ENCODE results near the gene ACBD6.
"Not testable (repeated sequence)": the region's sequence is repeated elsewhere in the genome, so short reads cannot be mapped to it uniquely, and the experiment has no call there.

ACBD6 gene

DNA sequence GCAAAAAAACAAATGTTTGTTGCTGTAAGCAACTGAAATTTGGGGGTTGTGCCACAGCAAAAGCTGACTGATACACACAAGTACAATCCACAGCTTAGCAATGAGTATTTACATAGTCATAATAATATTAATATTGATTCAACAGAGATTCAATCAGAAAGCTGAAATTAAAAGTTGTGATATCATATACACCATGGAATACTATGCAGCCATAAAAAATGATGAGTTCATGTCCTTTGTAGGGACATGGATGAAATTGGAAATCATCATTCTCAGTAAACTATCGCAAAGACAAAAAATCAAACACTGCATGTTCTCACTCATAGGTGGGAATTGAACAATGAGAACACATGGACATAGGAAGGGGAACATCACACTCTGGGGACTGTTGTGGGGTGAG, 94.2 kb downstream of the ACBD6 start:
- not testable (repeated sequence) for DNase-seq

DNA sequence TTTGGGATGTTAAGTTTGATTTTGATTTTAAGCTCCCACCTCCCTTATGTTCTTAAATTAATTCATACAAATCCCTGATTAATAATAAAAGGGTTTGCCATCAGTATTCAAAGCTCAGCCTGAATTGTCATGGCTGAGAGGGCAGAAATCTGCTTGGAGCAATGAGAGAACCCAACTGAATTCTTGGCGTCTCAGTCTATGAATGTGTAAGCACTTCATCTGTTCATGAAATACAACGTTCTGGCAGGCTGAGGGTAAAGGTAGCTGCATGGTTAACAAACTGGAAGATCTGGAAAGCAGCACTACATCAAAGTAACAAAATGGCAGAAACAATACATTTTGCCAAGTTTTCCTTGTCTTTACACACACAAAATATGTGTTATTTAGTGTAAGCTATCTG, 95.3 kb downstream of the ACBD6 start:
- DNase-seq, result no peak

DNA sequence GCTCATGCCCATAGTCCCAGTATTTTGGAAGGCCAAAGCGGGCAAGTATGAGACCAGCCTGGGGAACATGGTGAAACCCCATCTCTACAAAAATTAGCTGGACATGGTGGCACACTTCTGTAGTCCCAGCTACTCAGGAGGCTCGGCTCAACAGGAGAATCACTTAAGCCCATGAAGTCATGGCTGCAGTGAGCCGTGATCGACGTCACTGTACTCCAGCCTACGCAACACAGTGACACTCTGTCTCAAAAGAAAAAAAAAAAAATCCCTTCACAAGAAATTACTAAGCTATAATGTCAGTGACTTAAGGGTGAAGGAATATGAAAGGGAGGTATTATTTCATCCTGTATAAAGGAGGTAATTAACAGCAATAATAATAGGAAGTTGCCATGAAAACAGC, 99.8 kb downstream of the ACBD6 start:
- DNase-seq, result no peak

DNA sequence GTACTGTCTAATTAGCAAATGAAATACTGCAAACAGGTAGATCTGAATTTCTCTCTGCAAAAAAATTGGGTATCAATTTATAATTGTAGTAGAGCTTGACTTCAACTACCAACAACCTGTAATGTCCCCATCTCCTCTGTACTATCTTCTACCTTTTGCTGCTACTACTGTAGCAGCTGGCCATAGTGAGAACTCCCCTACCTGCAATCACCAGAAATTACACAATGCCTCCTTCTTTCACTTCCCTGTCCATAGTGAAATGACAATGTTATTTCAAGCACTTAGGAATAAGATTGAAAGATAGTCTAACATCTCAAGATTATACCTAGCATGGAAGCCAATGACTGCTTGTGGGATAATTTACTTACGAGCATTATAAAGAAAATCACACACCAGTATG, 100.4 kb downstream of the ACBD6 start:
- no peak for DNase-seq

DNA sequence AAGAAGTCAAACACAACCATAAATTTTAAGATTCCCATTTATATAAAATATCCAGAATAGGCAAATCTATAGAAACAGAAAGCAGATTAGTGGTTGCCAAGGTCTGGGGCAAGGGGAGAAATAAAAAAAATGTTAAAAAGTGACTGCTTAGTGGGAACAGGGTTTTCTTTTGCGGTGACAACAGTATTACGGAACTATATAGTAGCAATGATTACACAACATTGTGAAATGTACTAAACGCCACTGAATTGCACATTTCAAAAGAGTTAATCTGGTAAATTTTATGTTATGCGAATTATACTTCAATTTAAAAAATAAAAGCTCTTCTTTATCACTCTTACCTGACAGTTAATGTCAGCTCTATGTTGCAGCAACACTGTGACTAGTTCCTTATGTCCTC, 105.2 kb downstream of the ACBD6 start:
- peak; percentile 56 for DNase-seq

DNA sequence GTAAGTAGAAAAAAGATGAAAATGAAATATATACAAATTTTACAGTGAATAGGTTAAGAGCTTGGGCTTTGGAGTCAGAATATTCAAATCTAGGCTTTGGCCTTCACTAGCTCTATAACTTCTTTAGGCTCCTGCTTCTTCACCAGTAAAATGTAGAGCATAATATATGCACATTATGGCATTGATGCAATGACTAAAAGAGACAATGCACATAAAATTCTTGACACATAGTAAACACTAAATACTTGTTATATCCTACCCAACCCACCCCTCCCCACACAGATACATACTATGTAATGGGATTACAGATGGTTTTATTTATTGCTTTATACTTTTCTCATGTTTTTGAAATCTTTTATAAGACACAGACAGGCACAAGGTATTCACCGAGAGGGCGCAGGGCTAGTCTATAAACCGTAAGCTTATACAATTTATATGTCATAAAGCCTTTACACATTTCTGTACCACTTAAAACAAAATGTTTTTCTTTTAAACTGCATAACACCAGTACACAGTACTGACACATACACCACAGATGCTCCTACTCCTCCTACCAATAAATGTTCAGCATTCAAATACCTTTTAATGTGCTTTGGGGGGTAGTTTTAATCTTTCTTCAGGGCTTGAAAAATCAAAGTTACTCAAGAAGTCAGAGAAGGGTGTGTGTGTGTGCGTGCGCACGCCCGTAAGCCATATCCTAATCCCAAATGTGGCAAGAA, 109.8 kb downstream of the ACBD6 start:
- DNase-seq, result no peak

DNA sequence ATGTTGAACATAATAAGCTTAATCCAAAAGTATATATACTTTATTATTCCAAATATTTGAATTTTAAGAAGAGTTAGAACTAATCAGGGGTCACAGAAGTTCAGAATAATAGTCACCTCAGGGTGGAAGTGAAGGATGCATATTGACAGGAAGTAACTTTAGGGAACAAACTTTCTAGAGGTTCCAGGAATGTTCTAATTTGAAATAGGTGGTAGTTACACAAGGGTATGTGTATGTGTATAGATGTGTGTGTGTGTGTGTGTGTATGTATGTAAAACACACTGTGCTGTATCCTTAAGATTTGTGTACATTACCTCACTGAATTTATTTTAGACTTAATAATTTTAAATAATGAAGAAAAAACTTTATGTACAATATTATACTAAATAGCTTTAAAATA, 110.4 kb downstream of the ACBD6 start:
- DNase-seq, result peak; percentile 5

DNA sequence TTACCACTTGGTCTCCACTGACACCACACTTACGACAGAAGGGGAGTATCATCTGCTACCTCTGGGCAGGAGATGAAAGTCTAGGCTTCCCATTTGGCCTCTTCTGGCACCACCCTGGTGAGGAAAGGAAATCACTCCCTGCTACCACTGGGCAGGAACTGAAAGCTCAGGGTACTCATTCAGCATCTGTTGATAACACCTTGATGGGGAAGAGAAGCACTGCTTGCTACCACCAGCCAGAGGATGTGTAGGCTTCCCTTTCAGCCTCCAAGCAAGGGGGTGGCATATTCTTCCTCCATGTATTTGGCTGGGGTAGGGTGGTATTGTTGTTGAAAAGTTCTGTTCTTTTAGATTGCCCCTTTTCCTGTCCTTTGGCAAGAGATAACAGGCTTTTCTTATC, 115.0 kb downstream of the ACBD6 start:
- DNase-seq, result no peak

DNA sequence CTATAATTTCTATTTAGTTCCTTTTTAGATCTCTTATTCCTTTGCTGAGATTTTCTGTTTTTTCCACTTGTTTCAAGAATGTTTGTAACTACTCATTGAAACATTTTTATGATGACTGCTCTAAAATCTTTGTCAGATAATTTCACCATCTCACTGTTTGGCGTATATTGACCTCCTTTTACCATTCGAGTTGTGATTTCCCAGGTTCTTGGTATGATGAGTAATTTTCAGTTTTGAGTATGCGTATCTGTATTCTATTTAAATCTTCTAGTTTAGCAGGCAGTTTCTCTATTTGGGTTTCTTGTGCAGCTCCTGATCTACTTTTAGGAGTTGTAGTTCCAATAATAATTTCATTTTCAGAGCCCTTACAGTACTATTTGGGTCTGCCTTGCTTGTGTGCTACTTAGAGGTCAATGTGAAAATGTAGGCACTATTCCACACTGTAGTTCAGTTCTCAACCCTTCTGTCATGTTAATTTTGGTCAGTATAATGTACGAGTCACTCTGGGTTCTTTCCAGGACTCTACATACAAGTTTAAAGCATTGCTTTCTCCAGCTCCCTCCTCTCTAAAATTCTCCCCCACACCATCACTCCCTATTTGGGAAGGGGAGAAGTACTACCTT, 115.5 kb downstream of the ACBD6 start:
- DNase-seq, result no peak

DNA sequence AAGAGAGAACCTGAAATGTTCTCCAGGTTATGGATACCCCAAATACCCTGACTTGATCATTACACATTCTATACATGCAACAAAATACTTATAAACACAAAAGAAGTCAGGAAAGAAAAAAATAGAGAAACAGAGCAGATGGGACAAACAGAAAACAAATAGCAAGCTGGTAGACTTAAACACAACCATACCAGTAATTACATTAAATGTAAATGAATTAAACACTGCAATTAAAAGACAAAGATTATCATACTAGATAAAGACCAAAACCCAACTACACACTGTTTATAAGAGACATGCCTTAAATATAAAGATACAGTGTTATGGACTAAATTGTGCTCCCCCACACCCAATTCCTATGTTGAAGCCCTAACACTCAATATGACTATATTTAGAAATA, 117.2 kb downstream of the ACBD6 start:
- DNase-seq, result no peak

DNA sequence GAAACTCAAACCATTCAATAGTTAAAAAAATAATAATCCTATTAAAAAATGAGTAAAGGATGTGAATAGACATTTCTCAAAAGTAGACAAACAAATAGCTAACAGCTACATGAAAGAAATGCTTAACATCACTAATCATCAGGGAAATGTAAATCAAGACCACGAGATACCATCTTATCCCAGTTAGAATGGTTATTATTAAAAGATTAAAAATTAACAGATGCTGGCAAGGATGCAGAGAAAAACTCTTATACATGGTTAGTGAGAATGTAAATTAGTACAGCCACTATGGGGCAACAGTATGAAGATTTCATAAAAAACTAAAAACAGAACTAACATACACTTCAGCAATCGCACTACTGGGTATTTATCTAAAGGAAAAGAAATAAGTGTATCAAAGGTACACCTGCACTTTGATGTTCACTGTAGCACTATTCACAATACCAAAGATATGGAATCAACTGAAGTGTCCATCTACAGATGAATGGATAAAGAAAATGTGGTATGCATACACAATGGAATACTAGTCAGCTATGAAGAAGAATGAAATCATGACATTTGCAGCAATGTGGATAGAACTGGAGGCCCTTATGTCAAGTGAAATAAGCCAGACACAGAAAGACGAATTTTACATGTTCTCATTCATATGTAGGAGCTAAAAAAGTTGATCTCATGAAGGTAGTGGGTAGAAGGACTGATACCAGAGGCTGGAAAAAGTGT, 117.9 kb downstream of the ACBD6 start:
- no peak for DNase-seq

DNA sequence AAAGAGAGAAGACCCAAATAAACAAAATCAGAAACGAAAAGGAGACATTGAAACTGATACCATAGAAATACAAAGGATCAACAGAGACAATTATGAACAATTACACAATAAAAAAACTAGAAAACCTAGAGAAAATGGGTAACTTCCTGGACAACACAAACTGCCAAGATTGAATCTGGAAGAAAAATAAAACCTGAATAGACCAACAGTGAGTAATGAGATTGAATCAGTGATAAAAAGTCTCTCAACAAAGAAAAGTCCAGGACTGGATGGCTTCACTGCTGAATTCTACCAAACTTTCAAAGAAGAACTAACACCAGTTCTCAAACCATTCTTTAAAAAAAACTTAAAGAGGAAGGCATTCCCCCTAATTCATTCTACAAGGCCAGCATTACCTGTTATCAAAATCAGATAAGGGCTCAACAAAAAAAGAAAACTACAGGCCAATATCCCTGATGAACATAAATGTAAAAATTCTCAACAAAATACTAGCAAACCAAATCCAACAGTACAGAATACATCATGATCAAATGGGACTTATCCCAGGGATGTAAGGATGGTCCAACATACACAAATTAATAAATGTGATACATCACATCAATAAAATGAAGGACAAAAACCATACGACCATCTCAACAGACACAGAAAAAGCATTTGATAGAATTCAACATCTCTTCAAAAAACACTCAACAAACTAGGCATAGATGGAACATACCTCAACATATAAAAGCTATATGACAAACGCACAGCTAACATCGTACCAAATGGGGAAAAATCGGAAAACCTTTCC, 119.9 kb downstream of the ACBD6 start:
- DNase-seq, result no peak

DNA sequence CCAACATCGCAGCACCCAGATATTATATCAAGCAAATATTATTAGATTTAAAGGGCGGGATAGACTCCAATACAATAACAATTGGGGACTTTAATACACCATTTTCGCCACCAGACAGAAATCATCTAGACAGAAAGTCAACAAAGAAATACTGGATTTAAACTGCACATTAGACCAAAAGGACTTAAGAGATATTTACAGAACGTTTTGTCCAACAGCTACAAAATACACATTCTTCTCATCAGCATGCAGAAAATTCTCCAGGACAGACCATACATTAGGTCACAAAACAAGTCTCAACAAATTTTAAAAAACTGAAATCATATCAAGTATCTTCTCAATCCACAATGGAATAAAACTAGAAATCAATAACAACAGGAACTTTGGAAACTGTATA, 121.2 kb downstream of the ACBD6 start:
- DNase-seq, result no peak

DNA sequence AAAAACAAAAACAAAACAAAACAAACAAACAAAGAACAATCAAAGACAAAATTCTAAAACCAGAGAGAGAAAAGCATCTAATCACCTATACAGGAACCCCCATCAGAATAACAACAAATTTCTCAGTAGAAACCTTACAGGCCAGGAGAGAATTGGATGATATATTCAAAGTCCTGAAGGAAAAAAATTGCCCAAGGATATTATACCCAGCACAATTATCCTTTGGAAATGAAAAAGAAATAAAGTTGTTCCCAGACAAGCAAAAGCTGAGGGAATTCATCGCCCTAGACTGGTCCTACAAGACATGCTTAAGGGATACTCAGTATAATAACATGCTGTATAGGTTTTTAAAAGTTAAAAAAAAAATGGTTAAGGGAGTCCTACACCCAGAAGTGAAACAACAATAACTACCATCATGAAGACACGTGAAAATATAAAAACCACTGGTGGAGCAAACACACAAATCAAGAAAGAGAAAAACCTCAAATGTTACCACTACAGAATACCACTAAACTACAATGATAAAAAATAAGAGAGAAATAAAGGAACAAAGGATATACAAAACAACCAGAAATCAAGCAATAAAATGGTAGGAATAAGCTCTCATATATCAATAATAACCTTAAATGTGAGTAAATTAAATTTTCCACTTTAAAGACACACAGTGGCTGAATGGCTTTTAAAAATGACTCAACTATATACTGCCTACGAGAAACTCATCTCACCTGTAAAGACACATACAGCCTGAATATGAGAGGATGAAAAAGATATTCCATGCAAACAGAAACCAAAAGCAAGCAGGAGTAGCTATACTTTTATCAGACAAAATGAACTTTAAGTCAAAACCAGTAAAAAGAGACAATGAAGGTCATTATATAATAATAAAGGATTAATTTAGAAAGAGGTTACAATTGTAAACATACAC, 121.9 kb downstream of the ACBD6 start:
- DNase-seq, result no peak

DNA sequence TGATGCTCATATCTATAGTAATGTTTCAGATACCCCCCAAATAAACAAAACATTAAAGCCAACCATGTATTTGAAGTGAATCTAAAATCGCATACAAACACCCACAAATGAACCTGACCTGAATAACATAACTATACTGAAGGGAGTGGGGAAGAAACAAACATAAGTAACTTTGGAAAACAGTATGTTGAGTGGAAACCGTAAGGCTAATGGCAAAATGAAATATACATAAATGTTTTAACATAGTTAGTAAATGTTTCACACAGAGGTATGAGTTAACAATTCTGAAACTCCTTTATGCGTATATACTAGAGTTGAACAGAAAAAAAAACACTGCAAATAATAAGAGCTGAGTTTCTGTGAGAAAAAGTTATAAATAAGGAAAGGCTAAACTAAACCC, 125.6 kb downstream of the ACBD6 start:
- DNase-seq, result no peak

DNA sequence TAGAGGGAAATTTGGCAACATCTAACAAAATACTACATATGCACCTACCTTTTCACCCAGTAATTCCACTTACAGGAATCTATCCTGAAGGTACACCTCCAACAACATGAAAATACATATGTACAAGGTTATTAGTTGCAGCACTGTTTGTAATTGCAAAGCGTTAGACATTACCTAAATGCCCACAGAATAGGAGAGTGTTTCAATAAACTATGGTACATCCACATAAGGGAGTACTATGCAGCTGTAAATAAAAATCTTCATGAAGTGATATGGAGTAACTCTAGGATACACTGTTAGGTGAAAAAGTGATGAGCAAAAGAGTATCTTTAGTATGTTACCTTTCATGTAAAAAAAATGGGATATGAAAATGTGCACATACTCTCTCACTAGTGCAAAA, 126.1 kb downstream of the ACBD6 start:
- no peak for DNase-seq

DNA sequence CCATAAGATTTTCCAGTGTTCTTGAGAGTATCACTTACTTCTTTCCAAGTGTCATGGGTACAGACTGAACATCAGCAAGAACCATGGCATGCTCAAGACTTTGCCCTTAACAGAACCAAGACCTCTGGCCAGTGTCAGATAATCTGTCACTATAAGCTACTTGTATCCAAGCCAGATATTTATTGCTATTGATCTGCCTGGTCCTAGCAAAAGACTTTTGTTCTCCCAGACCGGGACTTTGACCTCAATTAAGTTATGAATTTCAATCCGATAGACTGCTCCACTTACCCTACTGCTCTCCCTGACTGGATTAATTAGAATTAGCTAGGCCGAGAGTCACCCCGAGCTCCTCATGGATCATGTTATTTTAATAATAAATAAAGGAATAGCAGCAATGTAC, 129.6 kb downstream of the ACBD6 start:
- DNase-seq, result no peak

DNA sequence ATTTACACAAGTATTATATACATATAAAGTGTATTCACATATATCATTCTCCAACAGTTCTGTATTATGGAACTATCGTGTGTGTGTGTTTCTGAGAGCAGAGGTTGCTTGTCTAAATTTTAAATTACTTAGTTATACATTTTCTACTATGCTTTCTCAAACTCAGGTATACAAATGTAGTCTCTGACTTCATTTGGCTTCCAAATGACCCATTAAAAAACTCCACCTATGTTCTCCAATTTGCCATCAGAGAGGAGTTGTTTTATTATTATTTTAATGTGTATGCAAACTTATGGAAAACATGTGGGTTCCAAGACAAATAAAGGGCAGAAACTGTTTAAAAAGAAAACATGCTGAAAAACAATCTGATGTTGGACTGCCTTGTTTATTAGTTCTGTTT, 131.8 kb downstream of the ACBD6 start:
- no peak for DNase-seq

DNA sequence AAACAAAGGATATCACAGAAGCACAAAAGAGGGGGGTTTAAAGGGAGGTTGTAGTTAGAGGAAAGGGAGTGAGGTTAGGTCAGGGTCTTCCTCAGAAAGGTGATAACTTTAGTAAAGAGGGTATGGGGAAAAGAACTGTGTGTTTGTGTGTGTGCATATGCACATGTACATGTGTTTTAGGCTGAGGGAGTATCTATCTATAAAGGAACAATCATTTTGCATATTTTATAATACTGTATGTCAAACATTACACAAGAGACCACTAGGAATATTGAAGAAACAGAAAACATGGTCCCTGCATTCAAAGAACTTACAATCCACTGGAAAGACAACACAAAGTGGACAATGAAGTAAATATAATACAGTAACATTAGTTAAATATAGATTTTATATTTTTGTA, 132.2 kb downstream of the ACBD6 start:
- no peak for DNase-seq

DNA sequence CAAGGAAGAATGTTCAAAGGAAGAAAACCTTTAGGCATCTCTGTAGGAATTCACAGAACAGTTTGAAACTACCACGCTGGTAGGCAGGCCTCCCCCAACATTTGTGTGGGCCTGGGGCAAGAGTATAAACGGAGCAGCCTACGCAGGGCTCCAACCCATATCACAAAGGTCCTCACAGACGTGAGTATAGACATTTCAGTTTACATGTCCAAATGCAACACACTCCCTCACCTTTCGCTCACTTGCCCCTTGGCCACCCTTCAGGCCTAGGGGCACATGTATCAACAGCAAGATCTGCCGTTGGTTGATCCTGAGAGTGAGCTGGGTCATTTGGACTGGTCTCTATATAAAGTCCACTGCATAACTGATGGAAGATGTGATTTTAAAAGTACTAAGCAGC, 133.3 kb downstream of the ACBD6 start:
- no peak for DNase-seq

DNA sequence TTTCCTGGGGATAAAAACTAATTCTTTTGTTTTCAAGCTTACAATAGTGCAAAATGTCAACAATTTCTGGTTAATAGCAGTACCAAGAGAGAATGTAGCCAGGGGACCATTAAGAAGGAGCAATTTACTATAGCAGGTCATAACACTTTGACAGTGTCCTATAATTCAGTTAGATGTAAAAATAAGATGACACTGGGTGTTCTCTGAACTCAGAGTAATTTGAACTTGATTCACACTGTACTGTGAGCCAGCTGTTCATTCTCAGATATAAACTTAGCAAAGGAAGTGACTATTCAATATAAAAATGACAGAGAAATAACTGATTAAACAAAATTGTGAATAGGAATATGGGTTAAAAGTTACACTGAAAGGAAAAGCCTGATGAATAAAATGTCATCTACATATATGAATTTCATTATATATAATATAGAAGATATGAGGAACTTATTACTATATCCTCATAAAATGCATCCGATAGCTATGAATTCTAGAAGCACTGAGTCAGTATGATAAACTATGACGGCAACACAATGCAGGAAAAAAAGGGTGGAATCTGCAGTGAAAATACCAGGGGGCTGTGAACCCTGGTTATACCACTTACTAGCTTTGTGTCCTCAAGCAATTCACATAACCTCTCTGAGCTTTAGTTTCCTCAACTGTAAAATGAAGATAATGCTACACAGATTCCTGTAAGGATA, 135.9 kb downstream of the ACBD6 start:
- no peak for DNase-seq

DNA sequence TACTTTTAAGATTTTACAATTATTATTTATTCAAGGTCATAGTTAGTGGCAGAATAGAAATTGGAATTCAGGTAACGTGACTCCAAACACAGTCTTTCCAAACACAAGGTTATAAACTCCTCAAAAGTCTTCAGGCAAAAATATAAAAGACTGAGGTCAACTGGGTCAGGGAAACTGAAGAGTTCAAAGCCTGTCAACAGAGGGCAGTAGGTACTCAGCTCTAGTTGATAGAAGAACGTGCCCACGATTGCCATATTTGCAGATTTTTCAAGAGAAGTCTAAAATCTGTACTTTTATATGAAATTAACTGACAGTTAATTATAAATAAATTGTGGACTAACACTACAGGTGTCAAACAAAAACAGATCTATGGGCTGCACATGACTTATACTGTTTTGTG, 137.3 kb downstream of the ACBD6 start:
- peak; percentile 59 for DNase-seq
